Panc1 (cell line): ENCODE results near the gene PROM1. TPM values are rescaled to one million over a fixed set of nuclear protein-coding genes. Genes with fewer than 3 reads are reported as not detected.
A peak's percentile ranks its signal among the peaks of the same experiment; 100 is the strongest.

Source experiments
- ATAC-seq: fragments of 200-7000 bp; cut with Tn5 transposase; 2 replicates; pipeline ENCODE4 v1.9.1; 2020; ENCODE audit warnings: mild to moderate bottlenecking, moderate library complexity
- BruUV-seq: library from RNA; stranded (reverse); fragments of 400-500 nt; replicated peaks from 2 replicates; lab custom pipeline; 2021; lab: Mats Ljungman, UMichigan
- CTCF ChIA-PET: fragments of 300-600 bp; sonication (Branson Sonifier 250); formaldehyde crosslinking; loops from one replicate; lab custom pipeline; 2022; ENCODE audit warnings: antibody characterized with exemption; lab: Charles Lee
- POLR2A ChIA-PET: fragments of 300-600 bp; sonication (Branson Sonifier 250); formaldehyde crosslinking; loops from one replicate; lab custom pipeline; 2022; ENCODE audit warnings: antibody characterized with exemption; lab: Charles Lee
- DNase-seq: peaks from one replicate; pipeline ENCODE4 v3.0.0-alpha.2; 2010; ENCODE audit warnings: low read depth, low spot score
- H3K27ac ChIP-seq: 2 replicates; pipeline ENCODE4 v1.5.1; 2011; ENCODE audit warnings: mild to moderate bottlenecking, low read length, inconsistent platforms
- H3K27me3 ChIP-seq: fragments of 200-500 bp; sonication (Bioruptor generic); 2 replicates; pipeline ENCODE4 v1.6.0; 2014; ENCODE audit warnings: low read length, inconsistent platforms; ENCODE audit not compliant: control insufficient read depth, insufficient read depth
- H3K36me3 ChIP-seq: fragments of 200-500 bp; sonication (Bioruptor generic); 2 replicates; pipeline ENCODE4 v1.5.1; 2014; ENCODE audit warnings: inconsistent platforms, mild to moderate bottlenecking, low read length, moderate library complexity; ENCODE audit not compliant: control insufficient read depth, insufficient read depth
- H3K4me1 ChIP-seq: 2 replicates; pipeline ENCODE4 v1.5.1; 2011; ENCODE audit warnings: inconsistent platforms, mild to moderate bottlenecking, low read length, moderate library complexity; ENCODE audit not compliant: control insufficient read depth, insufficient read depth
- H3K4me3 ChIP-seq, 2 experiments: 2 replicates each; pipeline ENCODE4 v1.5.1; 2011 to 2012; ENCODE audit warnings: low read depth in 2 of 2, low read length in 2 of 2, mild to moderate bottlenecking in 2 of 2, inconsistent platforms in 1 of 2, moderate library complexity in 1 of 2
- H3K9me3 ChIP-seq: fragments of 200-500 bp; sonication (Bioruptor generic); 2 replicates; pipeline ENCODE4 v1.5.1; 2014; ENCODE audit warnings: low read depth, mild to moderate bottlenecking, inconsistent platforms, low read length, moderate library complexity; ENCODE audit not compliant: control insufficient read depth, insufficient read depth
- CTCF ChIP-seq: fragments of 450-650 bp; IDR thresholded peaks from 2 replicates; pipeline ENCODE4 v1.5.1; 2017; ENCODE audit warnings: mild to moderate bottlenecking
- POLR2AphosphoS5 ChIP-seq: IDR thresholded peaks from 2 replicates; pipeline ENCODE4 v1.6.1; 2012; ENCODE audit warnings: mild to moderate bottlenecking, low read depth, low read length, moderate library complexity
- REST ChIP-seq, 2 experiments: IDR thresholded peaks; 2 replicates each; pipeline ENCODE4 v1.6.1; 2011 to 2012; ENCODE audit warnings: low read depth in 2 of 2, control low read depth in 1 of 2, low read length in 1 of 2, mild to moderate bottlenecking in 1 of 2, moderate library complexity in 1 of 2; ENCODE audit not compliant: insufficient read depth in 1 of 2
- SIN3A ChIP-seq: IDR thresholded peaks from 2 replicates; pipeline ENCODE4 v1.6.1; 2012; ENCODE audit warnings: low read depth, mild to moderate bottlenecking, low read length, moderate library complexity, borderline replicate concordance; ENCODE audit not compliant: insufficient read depth
- TCF7L2 ChIP-seq: IDR thresholded peaks from 2 replicates; pipeline ENCODE4 v1.6.1; 2011; ENCODE audit warnings: mild to moderate bottlenecking, low read depth, low read length, inconsistent platforms
- in situ Hi-C: cut with HindIII; loops from 2 replicates; pipeline ENCODE4 v1.10.0; 2016; ENCODE audit warnings: low sequenced_read_pairs, low pct_unique_long_range_greater_than_20kb
- intact Hi-C: fragments of 100-400 bp; cut with micrococcal nuclease; formaldehyde crosslinking; loops from one replicate; pipeline ENCODE4 v1.10.0; 2022; ENCODE audit not compliant: unreplicated experiment
- total RNA-seq: library from RNA; stranded (reverse); gene quantifications from one replicate; pipeline ENCODE4 v1.2.1, GENCODE V29; 2021; ENCODE audit not compliant: unreplicated experiment

The PROM1 gene
- total RNA-seq, 1 experiment from 2014 or later: 0.18 TPM

GRCh38 chr4:15955670-15956069 lies 128.2 kb downstream of the PROM1 start:
- Histone ChIP-seq H3K9me3 (no peaks in the 10 kb centered on the region), H3K27ac (no peak overlapping the region), H3K27me3 (no peaks in the 10 kb centered on the region), H3K4me3 (no peak overlapping the region), H3K36me3 (no peaks in the 10 kb centered on the region), H3K4me1 (no peaks in the 10 kb centered on the region)
- TF ChIP-seq SIN3A: no peak
- POLR2A ChIA-PET: no interaction called here
- BruUV-seq: no TSS peak
- CTCF ChIA-PET: interaction anchor here (1.0 to 1.4 kb wide), 3 partner anchors 73 to 150 kb away, joined by 4 to 26 read pairs (median 6); no protein-coding TSS in a partner anchor
- no peak for DNase-seq
- ATAC-seq: peak; percentile 68; the same call in 1 of the 2 replicates
- in situ Hi-C loops (no loop called here), intact Hi-C loops (loop anchor here (1.0 to 10.0 kb wide), 3 partner anchors 73 to 221 kb away; no protein-coding TSS in a partner anchor)

- H3K27ac ChIP-seq: no peak overlapping the region
- ATAC-seq (no peak), DNase-seq (no peak)
- no peak for TF ChIP-seq SIN3A
- TF ChIP-seq TCF7L2: peak; percentile 78
- ChIA-PET POLR2A (no interaction called here), CTCF (interaction anchor here (0.8 kb wide), 1 partner anchor 148 kb away, joined by 4 read pairs; no protein-coding TSS in a partner anchor)
- intact Hi-C loops: loop anchor here (10.0 kb wide), 1 partner anchor 219 kb away; no protein-coding TSS in a partner anchor
- H3K9me3 ChIP-seq: no peaks in the 10 kb centered on the region
- H3K27me3 ChIP-seq: no peaks in the 10 kb centered on the region
- no peaks in the 10 kb centered on the region for H3K4me1 ChIP-seq
- BruUV-seq: no TSS peak
- no peaks in the 10 kb centered on the region for H3K36me3 ChIP-seq
- no peak overlapping the region for H3K4me3 ChIP-seq
- in situ Hi-C loops: no loop called here
Observed at GRCh38 chr4:15953625-15954024, 130.2 kb downstream of the PROM1 start.

GRCh38 chr4:15951781-15952180 lies 132.0 kb downstream of the PROM1 start:
- Histone ChIP-seq H3K27me3 (no peaks in the 10 kb centered on the region), H3K4me1 (no peaks in the 10 kb centered on the region), H3K27ac (no peak overlapping the region), H3K9me3 (no peaks in the 10 kb centered on the region), H3K36me3 (no peaks in the 10 kb centered on the region), H3K4me3 (no peak overlapping the region)
- ATAC-seq (no peak), DNase-seq (no peak)
- TF ChIP-seq CTCF (no peak), POLR2AphosphoS5 (no peak), SIN3A (no peak)
- POLR2A ChIA-PET: no interaction called here
- CTCF ChIA-PET: no interaction called here
- in situ Hi-C loops: no loop called here
- intact Hi-C loops: loop anchor here (10.0 kb wide), 1 partner anchor 217 kb away; no protein-coding TSS in a partner anchor
- BruUV-seq: no TSS peak

- H3K4me3 ChIP-seq: no peak overlapping the region
- no TSS peak for BruUV-seq
- DNase-seq (no peak), ATAC-seq (no peak)
- no peak overlapping the region for H3K27ac ChIP-seq
- H3K36me3 ChIP-seq: no peaks in the 10 kb centered on the region
- no peaks in the 10 kb centered on the region for H3K9me3 ChIP-seq
- H3K4me1 ChIP-seq: no peaks in the 10 kb centered on the region
- TF ChIP-seq SIN3A (no peak), POLR2AphosphoS5 (no peak), TCF7L2 (no peak), REST (IDR thresholded peaks at IDR 0.05; ENCODE audit: insufficient read depth in 1 of 2, low read depth in 2 of 2, low read length in 1 of 2) (no peak), CTCF (no peak)
- intact Hi-C loops (no loop called here), in situ Hi-C loops (no loop called here)
- CTCF ChIA-PET: no interaction called here
- POLR2A ChIA-PET: no interaction called here
- no peaks in the 10 kb centered on the region for H3K27me3 ChIP-seq
Observed at GRCh38 chr4:15948826-15949225, 135.0 kb downstream of the PROM1 start.
